ENCODE data around the gene PRKAG2.

Gene PRKAG2

DNA sequence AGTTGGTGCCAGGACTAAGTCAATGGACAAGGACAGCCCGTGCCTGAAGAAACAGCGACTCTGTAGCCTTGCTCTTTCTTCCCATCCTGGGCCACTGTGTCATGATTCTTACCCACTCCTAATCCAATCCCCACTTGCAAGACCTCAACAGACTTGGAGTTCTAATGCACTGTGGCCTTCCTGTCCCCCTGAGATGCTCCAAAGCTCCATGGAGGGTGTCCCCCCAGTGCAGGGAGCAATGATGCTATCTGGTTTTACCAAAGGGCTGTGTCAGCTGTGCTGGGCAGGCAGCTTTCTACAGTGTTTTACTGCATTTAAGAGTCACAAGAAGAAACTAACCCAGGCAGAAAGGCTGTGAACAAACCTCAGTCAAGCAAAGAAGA is 108.1 kb downstream of the PRKAG2 start:
- TF ChIP-seq, protein P1, sequence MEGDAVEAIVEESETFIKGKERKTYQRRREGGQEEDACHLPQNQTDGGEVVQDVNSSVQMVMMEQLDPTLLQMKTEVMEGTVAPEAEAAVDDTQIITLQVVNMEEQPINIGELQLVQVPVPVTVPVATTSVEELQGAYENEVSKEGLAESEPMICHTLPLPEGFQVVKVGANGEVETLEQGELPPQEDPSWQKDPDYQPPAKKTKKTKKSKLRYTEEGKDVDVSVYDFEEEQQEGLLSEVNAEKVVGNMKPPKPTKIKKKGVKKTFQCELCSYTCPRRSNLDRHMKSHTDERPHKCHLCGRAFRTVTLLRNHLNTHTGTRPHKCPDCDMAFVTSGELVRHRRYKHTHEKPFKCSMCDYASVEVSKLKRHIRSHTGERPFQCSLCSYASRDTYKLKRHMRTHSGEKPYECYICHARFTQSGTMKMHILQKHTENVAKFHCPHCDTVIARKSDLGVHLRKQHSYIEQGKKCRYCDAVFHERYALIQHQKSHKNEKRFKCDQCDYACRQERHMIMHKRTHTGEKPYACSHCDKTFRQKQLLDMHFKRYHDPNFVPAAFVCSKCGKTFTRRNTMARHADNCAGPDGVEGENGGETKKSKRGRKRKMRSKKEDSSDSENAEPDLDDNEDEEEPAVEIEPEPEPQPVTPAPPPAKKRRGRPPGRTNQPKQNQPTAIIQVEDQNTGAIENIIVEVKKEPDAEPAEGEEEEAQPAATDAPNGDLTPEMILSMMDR (IDR thresholded peaks at IDR 0.05; ENCODE audit: insufficient read depth, low read length, poor library complexity, severe bottlenecking), result no peak
- Histone ChIP-seq H3K27me3 (replicated peaks; ENCODE audit: control insufficient read depth, insufficient read depth, low read length) (no peaks in the 10 kb centered on the region), H3K36me3 (ENCODE audit: control insufficient read depth, insufficient read depth, low read length) (no peaks in the 10 kb centered on the region), H3K4me3 (replicated peaks; ENCODE audit: low read depth, low read length) (no peak overlapping the region)
- DNase-seq (ENCODE audit: extremely low read depth, insufficient read length), result peak; percentile 35

DNA sequence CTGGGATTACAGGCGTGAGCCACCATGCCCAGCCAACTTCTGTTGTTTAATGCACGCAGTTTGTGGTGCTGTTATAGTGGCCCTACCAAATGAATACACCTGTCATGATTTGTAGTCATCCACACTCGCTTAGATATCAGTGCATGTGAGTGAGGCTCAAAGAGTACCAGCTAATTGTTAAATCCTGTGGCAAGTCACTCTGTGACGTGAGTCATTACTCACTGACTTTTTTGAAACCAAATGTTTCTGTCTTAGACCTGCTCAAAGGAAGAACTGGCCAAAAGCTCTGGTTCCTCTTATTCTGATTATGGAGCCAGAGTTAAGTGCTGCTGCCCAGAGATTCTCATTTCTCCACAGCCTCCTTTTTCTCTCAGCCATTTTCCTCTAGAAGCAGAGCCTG is 109.4 kb downstream of the PRKAG2 start:
- H3K36me3 ChIP-seq (ENCODE audit: control insufficient read depth, insufficient read depth, low read length), result no peaks in the 10 kb centered on the region
- TF ChIP-seq, protein P1 (IDR thresholded peaks at IDR 0.05; ENCODE audit: insufficient read depth, low read length, poor library complexity, severe bottlenecking), result no peak
- no peak for DNase-seq (ENCODE audit: extremely low read depth, insufficient read length)
- no peak overlapping the region for H3K4me3 ChIP-seq (replicated peaks; ENCODE audit: low read depth, low read length)
- no peaks in the 10 kb centered on the region for H3K27me3 ChIP-seq (replicated peaks; ENCODE audit: control insufficient read depth, insufficient read depth, low read length)

DNA sequence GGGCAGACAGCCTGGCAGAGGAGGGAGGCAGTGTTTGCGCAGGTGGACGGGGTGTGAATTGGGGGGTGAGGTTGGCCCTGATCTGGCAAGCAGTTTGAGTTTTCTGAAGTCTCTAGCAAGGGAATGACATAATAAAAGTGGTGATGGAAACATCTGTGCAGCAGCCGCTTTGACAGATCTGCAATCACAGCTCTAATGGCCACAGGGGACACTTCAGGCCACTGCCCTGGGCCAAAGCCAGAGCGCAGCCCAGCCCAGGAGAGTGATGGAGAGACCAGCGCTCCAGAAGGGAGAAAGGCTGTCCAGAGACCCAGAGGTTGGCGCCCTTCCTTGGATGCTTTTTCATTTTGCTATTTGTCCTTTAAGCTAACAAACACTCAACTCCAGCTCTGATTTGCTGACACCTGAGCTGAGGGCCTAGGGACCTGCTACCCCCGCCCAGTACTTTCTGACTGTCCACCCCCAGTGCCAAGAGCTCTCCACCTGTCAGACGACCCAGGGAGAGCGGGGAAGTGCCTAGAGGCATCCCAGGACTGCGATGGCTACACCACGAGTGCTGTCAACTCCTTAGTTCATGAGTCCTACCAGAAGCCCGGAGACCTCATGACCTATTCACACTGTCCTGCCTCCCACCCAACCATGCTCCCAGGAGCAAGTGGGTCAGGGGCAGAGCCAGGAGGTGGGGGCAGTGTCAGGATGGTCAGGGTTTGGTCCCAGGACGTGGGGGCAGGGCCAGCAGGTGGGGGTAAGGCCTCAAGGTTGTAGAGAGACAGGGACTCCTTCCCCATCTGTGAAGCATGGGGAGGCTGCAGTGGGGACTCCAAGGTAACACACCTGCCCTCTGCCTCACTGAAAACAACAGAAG is 112.6 kb downstream of the PRKAG2 start:
- no peak for DNase-seq (ENCODE audit: extremely low read depth, insufficient read length)
- Histone ChIP-seq H3K36me3 (ENCODE audit: control insufficient read depth, insufficient read depth, low read length) (no peaks in the 10 kb centered on the region), H3K4me3 (replicated peaks; ENCODE audit: low read depth, low read length) (no peak overlapping the region), H3K27me3 (replicated peaks; ENCODE audit: control insufficient read depth, insufficient read depth, low read length) (no peaks in the 10 kb centered on the region)
- TF ChIP-seq, protein P1 (IDR thresholded peaks at IDR 0.05; ENCODE audit: insufficient read depth, low read length, poor library complexity, severe bottlenecking), result no peak

DNA sequence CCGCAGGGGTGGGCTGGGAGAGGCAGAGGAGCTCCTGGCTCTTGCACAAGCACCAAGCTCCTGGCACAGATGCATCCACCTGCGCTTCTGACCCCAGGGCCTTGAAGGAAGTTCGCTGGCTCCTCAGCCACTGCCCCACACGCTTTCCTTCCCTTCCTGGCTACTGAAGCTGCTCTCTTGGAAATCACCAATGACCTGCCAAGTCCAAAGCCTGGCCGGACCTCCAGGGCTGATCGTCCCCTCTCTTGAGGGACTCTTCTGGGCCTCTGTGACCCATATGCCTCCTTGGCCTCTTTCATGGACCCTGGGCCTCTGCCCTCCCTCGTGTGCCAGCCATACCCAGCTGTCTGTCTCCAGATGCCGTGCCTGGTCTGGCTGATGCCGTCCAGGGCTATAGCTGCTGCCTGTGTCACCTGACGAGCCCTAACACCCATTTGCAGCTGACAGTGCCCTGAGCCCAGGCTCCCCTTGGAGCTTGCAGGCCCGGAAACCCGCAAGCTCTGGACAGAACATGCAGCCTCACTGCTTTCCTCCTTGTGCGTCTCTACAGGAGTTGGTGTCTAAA is 113.4 kb downstream of the PRKAG2 start:
- no peaks in the 10 kb centered on the region for H3K36me3 ChIP-seq (ENCODE audit: control insufficient read depth, insufficient read depth, low read length)
- TF ChIP-seq, protein P1 (IDR thresholded peaks at IDR 0.05; ENCODE audit: insufficient read depth, low read length, poor library complexity, severe bottlenecking), result no peak
- H3K27me3 ChIP-seq (replicated peaks; ENCODE audit: control insufficient read depth, insufficient read depth, low read length), result no peaks in the 10 kb centered on the region
- H3K4me3 ChIP-seq (replicated peaks; ENCODE audit: low read depth, low read length), result no peak overlapping the region
- DNase-seq (ENCODE audit: extremely low read depth, insufficient read length), result no peak

DNA sequence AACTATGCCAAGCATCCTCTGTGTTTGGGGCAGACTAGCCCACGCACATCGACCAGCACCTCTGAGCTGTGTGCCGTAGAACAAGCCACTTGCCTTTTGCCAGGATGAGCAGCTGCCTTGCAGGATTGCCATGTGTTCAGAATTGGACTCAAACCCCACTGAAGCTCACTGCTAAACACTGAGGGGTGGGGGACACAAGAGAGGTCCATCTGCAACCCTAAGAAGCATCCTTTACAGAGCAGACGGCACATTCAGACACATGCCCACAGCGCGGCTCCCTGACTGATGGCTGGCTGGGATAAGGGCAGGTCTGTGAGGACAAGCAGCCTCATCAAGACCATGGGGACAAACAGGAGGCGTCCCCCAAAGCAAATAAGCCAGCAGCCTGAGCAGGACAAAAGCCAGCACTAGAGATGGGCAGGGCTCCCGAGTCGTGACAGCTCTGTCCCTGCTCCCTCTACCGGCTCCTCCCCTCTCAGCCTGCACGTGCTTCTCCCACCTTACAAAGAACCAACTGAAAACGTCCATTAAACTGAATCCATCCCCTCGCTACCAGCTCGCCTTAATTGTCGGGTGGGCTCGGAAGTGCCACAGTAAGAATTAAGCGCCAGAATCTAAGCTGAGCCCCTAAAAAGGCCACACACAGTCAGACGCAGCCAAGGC is 114.2 kb downstream of the PRKAG2 start:
- no peak for DNase-seq (ENCODE audit: extremely low read depth, insufficient read length)
- Histone ChIP-seq H3K4me3 (replicated peaks; ENCODE audit: low read depth, low read length) (no peak overlapping the region), H3K36me3 (ENCODE audit: control insufficient read depth, insufficient read depth, low read length) (no peaks in the 10 kb centered on the region), H3K27me3 (replicated peaks; ENCODE audit: control insufficient read depth, insufficient read depth, low read length) (no peaks in the 10 kb centered on the region)
- TF ChIP-seq, protein P1 (IDR thresholded peaks at IDR 0.05; ENCODE audit: insufficient read depth, low read length, poor library complexity, severe bottlenecking), result no peak
